Activated naive CD8-positive, alpha-beta T cell (primary cell): ENCODE data around the gene EDEM3.
A peak's percentile ranks its signal among the peaks of the same experiment; 100 is the strongest.

ENCODE experiments used
- H3K27ac Mint-ChIP-seq: one replicate; pipeline ENCODE4 v1.8.0; 2021; ENCODE audit warnings: mixed read lengths
- H3K27me3 Mint-ChIP-seq: one replicate; pipeline ENCODE4 v1.8.0; 2021; ENCODE audit warnings: mixed read lengths
- H3K36me3 Mint-ChIP-seq: one replicate; pipeline ENCODE4 v1.8.0; 2021; ENCODE audit warnings: mixed read lengths
- H3K4me1 Mint-ChIP-seq: one replicate; pipeline ENCODE4 v1.8.0; 2021; ENCODE audit warnings: low read depth, mixed read lengths
- H3K4me3 Mint-ChIP-seq: one replicate; pipeline ENCODE4 v1.8.0; 2021; ENCODE audit warnings: mild to moderate bottlenecking, mixed read lengths
- H3K9me3 Mint-ChIP-seq: one replicate; pipeline ENCODE4 v1.8.0; 2021; ENCODE audit warnings: low read depth, mixed read lengths

The EDEM3 gene, protein sequence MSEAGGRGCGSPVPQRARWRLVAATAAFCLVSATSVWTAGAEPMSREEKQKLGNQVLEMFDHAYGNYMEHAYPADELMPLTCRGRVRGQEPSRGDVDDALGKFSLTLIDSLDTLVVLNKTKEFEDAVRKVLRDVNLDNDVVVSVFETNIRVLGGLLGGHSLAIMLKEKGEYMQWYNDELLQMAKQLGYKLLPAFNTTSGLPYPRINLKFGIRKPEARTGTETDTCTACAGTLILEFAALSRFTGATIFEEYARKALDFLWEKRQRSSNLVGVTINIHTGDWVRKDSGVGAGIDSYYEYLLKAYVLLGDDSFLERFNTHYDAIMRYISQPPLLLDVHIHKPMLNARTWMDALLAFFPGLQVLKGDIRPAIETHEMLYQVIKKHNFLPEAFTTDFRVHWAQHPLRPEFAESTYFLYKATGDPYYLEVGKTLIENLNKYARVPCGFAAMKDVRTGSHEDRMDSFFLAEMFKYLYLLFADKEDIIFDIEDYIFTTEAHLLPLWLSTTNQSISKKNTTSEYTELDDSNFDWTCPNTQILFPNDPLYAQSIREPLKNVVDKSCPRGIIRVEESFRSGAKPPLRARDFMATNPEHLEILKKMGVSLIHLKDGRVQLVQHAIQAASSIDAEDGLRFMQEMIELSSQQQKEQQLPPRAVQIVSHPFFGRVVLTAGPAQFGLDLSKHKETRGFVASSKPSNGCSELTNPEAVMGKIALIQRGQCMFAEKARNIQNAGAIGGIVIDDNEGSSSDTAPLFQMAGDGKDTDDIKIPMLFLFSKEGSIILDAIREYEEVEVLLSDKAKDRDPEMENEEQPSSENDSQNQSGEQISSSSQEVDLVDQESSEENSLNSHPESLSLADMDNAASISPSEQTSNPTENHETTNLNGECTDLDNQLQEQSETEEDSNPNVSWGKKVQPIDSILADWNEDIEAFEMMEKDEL

DNA sequence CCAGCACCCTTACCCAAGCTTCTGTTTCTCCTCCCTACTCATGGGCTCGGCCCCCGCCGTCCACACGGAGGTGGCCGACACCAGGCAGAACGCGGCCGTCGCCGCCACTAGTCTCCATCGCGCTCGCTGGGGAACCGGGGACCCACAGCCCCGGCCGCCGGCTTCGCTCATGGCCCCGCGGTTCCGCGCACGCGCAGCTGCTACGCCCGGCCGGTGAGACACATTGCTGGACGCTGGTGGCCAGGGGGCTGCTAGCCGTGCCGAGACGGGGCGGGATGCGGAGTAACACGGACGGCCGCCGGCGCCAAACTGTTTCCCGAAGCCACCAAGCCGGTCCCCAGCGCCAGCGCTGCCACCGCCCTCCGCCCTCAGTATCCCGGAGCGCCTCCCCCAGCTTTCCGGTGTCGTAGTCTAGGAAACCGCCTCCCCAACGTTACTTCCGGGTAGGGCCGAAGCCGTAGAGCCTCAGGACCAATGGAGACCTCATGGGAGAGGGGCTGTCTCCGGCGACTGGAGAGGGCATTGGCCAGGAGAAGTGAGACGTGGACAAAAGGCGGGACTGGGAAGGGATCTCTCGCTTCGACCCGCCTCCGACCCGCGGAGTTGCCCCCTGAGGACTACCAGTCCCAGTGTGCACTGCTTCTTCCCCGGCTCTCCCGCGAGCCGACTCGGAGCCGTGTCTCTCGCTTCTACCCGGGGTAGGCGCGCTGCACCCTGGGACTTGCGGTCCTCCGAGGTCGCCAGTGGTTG lies at the start of gene EDEM3:
TSS of gene EDEM3 (minus strand) at position 383 of the 750 bp plus-strand sequence. CDS start at position 171, 212 bp downstream.
- H3K27ac Mint-ChIP-seq: peak within 1 kb of the TSS; percentile 86
- H3K36me3 Mint-ChIP-seq: no peaks in the 10 kb centered on the region
- peaks cover 47% of the 10 kb centered on the region for H3K4me1 Mint-ChIP-seq
- peaks cover 3% of the 10 kb centered on the region for H3K27me3 Mint-ChIP-seq
- no peaks in the 10 kb centered on the region for H3K9me3 Mint-ChIP-seq
- peak within 1 kb of the TSS; percentile 90 for H3K4me3 Mint-ChIP-seq

DNA sequence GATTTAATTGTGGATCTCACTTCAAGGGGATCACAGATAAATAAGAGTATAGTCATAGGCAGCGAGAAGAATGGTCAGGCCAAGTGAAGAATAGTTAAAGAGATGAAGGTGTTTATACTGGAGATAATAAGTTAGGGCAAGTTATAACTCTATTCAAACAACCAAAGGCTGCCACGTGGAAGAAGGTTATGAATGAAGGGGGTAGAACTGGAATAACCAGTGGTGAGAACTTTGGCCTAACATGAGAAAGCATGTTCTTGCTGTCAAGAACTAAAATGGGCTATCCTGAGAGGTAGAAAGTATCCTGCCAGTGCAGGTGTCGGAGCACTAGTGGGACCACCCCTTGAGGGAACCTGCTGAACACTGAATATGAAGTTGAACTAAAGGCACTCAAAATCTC lies 49.6 kb upstream of the EDEM3 start:
- H3K36me3 Mint-ChIP-seq: no peaks in the 10 kb centered on the region
- H3K4me1 Mint-ChIP-seq: peaks cover 2% of the 10 kb centered on the region
- H3K27me3 Mint-ChIP-seq: peaks cover 2% of the 10 kb centered on the region

DNA sequence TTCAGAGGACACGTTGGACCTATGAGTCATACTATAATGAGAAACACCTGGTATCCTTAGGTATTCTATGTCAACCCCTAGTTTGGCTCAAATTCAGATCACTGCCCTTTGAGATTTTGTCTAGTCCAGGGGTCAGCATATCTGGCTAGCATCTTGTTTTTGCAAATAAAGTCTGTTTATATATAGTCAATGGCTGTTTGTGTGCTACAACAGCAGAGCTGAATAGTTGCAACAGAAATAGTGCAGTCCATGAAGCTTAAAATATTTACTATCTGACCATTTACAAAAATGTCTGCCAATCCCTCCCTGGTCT lies 48.5 kb upstream of the EDEM3 start:
- H3K27ac Mint-ChIP-seq: no peak overlapping the region
- no peak overlapping the region for H3K4me3 Mint-ChIP-seq
- H3K27me3 Mint-ChIP-seq: peaks cover 2% of the 10 kb centered on the region
- H3K4me1 Mint-ChIP-seq: peaks cover 2% of the 10 kb centered on the region
- no peaks in the 10 kb centered on the region for H3K9me3 Mint-ChIP-seq
- no peaks in the 10 kb centered on the region for H3K36me3 Mint-ChIP-seq

More for the DNA sequence above, 49.6 kb upstream of the EDEM3 start:
- Mint-ChIP-seq H3K9me3 (no peaks in the 10 kb centered on the region), H3K27ac (no peak overlapping the region), H3K4me3 (no peak overlapping the region)

DNA sequence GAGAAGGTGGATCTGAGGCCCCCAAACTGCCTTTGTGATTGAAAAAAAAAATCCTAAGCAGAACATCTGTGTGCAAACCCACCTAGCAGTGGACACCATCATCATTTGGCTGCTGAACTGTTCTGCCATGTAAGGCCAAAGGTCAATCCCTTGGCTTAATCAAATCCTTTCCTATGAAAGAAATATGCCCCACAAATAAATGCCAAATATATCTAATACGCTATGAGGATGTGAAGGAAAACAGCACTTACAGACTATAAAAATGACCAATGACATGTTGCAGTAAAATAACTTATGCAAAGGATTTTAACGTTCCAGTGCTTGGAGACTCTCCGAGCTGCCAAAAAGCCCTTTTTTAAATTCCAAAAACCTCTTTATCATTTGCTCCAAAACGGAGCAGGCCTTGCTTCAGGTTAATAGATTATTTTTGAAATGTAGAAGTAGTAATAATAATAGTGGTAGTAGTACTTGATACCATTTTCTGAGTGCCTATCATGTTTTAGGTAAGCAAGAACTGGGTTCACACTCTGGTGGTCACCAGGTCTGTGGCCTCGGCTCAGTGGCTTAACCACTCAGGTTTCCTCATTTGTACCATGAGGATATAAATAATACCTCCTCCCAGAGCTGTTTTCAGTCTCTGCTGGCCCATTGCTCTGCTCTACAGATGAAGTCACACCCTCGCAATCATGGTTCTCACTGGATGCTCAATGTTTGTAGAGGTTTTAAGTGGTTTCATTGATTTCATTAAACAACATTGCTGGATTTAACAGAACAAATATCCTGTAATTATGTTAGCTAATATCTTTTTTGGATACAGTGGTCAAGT lies 47.9 kb upstream of the EDEM3 start:
- no peaks in the 10 kb centered on the region for H3K36me3 Mint-ChIP-seq
- H3K4me1 Mint-ChIP-seq: peaks cover 2% of the 10 kb centered on the region
- no peak overlapping the region for H3K27ac Mint-ChIP-seq
- H3K9me3 Mint-ChIP-seq: no peaks in the 10 kb centered on the region
- H3K27me3 Mint-ChIP-seq: peaks cover 2% of the 10 kb centered on the region
- no peak overlapping the region for H3K4me3 Mint-ChIP-seq

DNA sequence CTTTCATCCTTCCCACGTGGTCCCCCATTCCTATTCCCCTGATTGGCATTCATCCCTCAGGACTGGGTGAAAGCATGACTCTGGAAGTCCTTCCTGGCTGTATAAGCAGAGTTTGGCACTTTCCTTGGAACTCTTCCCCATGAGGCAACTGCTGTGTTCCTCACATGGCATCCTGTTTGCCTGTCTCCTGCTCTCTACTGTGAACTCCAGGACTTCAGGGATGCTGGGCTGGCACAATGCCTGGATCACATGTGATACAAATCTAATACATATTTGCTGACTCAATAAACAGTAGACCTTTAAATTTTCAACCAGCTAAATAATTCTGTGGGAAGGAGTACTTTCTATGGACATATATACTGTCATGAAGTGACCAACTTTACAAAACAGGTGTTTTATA lies 46.8 kb upstream of the EDEM3 start:
- Mint-ChIP-seq H3K4me1 (peaks cover 2% of the 10 kb centered on the region), H3K4me3 (no peak overlapping the region), H3K9me3 (no peaks in the 10 kb centered on the region), H3K27ac (no peak overlapping the region), H3K36me3 (no peaks in the 10 kb centered on the region), H3K27me3 (peaks cover 2% of the 10 kb centered on the region)

DNA sequence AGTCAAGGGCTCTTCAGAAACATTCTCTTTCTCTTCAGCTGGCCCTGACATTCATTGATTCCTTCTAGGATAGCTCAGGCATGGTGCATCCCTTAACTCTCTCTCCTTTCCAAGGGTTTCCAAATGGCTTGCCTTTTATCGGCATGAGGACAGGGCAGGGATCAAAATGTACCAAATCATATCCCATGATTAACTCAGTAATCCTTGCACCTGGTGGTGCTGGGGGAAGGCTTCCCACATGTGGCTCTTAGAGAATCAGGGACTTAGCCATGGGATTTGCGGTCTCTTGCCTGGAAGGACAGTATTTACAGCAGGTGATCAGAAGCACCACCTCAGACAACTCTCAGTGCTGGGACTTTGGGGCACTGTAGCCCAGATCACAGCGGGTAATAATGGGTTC lies 46.2 kb upstream of the EDEM3 start:
- H3K27me3 Mint-ChIP-seq: peaks cover 2% of the 10 kb centered on the region
- H3K27ac Mint-ChIP-seq: no peak overlapping the region
- H3K36me3 Mint-ChIP-seq: no peaks in the 10 kb centered on the region
- no peaks in the 10 kb centered on the region for H3K9me3 Mint-ChIP-seq
- no peak overlapping the region for H3K4me3 Mint-ChIP-seq
- H3K4me1 Mint-ChIP-seq: peaks cover 2% of the 10 kb centered on the region

DNA sequence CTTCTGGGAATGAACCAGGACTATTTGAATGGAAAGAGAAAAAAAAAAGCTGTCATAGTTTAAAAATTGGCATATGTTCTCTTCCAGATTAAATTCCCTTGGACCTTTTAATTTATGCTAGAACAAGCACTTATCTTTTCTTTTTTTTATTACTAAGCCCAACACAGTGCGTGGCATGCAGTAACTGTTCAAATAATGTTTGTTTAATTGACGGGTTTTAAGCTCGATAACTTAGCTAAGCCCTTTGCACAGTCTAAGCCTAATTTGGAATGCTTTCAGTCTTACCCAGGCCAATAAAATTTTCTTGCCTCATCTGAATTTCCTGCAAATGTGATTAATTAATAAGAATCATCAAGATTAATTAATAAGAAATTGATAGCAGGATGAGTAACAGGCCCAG lies 39.3 kb upstream of the EDEM3 start:
- H3K4me1 Mint-ChIP-seq: peaks cover 12% of the 10 kb centered on the region
- H3K36me3 Mint-ChIP-seq: no peaks in the 10 kb centered on the region
- peaks cover 2% of the 10 kb centered on the region for H3K27me3 Mint-ChIP-seq
- H3K4me3 Mint-ChIP-seq: no peak overlapping the region
- H3K27ac Mint-ChIP-seq: no peak overlapping the region
- H3K9me3 Mint-ChIP-seq: no peaks in the 10 kb centered on the region

DNA sequence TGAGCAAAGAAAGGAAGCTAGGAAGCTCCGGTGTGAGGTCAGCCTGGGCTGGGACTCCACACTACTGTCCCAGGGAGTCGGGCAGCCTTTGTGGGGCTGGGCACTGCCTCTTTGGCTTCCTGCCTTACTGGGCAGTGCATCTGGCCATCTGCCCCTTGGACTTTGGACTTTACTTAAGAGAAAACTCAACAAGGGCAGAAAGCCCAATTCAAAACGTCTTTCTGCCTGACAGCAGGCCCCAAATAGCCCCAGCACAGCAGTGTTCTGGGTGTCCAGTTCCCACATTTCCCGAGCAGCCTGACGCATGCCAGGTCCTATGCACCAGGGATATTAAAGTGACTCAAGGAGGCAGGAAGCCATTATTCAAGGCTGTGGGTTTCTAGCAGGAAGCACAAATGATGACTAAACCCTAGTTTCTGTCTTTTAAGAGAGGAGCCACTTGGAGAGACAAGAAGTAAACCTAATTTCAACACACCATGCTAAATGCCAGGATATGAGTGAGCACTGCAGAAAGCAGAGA lies 37.9 kb upstream of the EDEM3 start:
- no peak overlapping the region for H3K27ac Mint-ChIP-seq
- peaks cover 12% of the 10 kb centered on the region for H3K4me1 Mint-ChIP-seq
- no peak overlapping the region for H3K4me3 Mint-ChIP-seq
- H3K27me3 Mint-ChIP-seq: peaks cover 2% of the 10 kb centered on the region
- H3K36me3 Mint-ChIP-seq: no peaks in the 10 kb centered on the region
- H3K9me3 Mint-ChIP-seq: no peaks in the 10 kb centered on the region

DNA sequence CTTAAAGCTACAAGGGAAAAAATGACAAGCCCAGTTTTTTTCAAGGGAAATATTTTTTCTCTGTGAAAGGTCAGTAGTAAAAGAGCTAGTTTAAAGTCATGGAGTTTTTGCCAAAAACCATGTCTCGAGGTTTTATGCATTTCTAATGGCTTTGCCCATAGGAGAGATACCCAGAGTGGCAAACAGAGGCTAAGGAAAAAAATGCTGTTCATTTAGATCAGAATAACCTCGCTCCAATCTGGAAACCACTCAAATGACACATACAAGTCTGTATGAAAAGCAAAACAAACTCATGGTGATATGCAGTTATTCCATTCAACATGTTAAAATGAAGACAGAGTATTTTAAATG lies 36.9 kb upstream of the EDEM3 start:
- no peaks in the 10 kb centered on the region for H3K9me3 Mint-ChIP-seq
- H3K27ac Mint-ChIP-seq: no peak overlapping the region
- no peak overlapping the region for H3K4me3 Mint-ChIP-seq
- H3K4me1 Mint-ChIP-seq: peaks cover 12% of the 10 kb centered on the region
- no peaks in the 10 kb centered on the region for H3K36me3 Mint-ChIP-seq
- peaks cover 2% of the 10 kb centered on the region for H3K27me3 Mint-ChIP-seq

DNA sequence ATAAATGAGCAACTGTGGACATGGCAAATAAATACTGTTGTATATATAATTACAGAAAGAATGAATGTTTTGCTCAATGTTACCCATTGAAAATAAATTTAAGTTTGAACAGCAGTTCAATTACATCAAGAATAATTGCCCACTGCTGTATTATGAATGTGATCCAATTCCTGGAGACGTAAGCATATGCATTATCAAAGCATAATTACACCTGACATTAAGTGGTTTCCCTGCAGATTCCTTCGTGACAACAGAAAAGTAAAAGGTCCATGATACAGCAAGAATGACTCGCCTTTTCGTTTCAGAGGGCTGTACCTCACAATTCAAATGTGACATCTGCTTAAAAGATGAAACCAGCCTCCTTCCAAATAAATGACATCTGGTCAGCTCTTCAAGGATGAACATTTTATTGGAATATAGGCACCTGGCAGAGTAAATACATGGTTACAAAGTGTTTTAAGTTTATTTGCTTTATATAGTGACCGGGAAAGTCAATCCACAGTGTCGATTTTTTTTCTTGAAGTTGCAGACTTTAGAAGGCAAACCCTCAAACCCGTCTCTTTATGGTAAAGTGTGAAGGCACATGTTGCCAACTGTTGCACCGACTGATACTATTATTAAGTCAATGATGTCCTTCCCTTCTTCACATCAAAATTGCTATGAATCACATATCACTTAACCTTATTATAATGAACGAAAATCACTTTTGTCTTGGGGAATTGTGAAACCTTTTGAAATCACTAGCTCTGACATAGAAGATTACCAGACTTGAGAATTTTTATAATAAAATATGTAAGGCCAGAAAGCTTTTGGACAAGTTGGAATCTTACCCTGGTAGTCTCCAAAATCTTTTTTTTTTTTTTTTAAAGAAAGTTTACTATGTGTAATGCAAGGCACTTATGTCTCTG lies 36.2 kb upstream of the EDEM3 start:
- peaks cover 12% of the 10 kb centered on the region for H3K4me1 Mint-ChIP-seq
- H3K4me3 Mint-ChIP-seq: no peak overlapping the region
- peaks cover 2% of the 10 kb centered on the region for H3K27me3 Mint-ChIP-seq
- no peaks in the 10 kb centered on the region for H3K36me3 Mint-ChIP-seq
- H3K9me3 Mint-ChIP-seq: no peaks in the 10 kb centered on the region
- no peak overlapping the region for H3K27ac Mint-ChIP-seq

DNA sequence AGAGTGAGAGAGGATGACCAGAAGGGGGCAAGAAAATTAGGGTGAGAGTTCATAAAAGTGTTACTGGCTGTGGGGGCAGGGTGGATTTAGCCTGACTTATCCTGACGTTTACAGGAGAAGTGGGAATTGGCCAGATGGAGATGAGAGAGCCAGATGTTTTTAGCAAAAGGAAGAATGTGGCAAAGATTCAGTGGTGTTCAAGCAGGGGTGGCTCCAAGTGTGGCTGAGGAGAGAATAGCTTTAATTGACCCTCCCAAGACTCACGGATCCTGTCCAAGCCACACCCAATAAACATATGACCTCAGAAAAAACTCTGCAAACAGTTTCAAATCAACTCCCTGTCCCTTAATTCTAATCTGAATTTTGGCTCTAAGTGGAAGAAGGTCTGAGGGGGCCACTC lies 35.2 kb upstream of the EDEM3 start:
- no peak overlapping the region for H3K4me3 Mint-ChIP-seq
- peaks cover 2% of the 10 kb centered on the region for H3K27me3 Mint-ChIP-seq
- peaks cover 2% of the 10 kb centered on the region for H3K36me3 Mint-ChIP-seq
- H3K9me3 Mint-ChIP-seq: peaks cover 7% of the 10 kb centered on the region
- peaks cover 12% of the 10 kb centered on the region for H3K4me1 Mint-ChIP-seq
- H3K27ac Mint-ChIP-seq: no peak overlapping the region

DNA sequence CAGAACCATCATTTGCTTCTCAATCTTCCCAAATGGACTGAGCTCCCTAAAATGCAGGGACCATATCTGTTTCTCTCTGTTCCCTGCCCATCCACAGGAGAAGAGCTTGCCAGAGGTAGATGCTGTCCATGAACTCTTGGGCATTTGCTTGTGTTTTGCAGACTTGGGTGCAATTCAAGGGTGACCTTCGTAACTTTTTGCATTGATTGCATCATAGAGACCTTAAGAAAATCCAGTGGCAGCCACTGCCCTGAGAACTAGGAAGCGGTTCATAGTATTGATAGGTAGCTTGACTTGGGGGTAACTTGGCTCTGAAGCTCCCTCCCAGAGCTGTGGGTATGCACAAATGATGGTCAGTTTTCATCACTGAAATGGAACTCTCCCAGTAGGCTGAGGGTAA lies 34.3 kb upstream of the EDEM3 start:
- Mint-ChIP-seq H3K27ac (no peak overlapping the region), H3K4me3 (no peak overlapping the region), H3K27me3 (peaks cover 2% of the 10 kb centered on the region), H3K4me1 (peaks cover 12% of the 10 kb centered on the region), H3K9me3 (peaks cover 14% of the 10 kb centered on the region), H3K36me3 (peaks cover 9% of the 10 kb centered on the region)

DNA sequence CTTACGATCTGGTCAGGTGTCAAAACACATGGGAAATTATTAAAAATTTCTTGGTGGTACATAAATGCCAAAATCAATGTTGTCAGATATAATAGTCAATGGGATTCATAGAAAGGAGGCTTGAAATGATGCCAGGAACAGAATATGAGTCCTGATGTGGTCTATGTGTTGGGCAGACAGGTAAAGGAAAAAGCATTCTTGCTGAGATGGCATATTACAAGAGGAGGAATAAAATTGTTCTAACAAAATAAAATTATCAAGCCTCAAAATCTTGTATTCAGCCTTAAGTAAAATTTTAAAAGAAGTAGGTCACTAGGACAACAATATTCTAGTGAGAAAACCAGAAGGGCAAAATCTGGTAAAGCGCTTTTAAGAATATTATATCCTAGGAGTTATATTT lies 30.9 kb upstream of the EDEM3 start:
- H3K36me3 Mint-ChIP-seq: peaks cover 15% of the 10 kb centered on the region
- no peak overlapping the region for H3K4me3 Mint-ChIP-seq
- peaks cover 28% of the 10 kb centered on the region for H3K9me3 Mint-ChIP-seq
- H3K27ac Mint-ChIP-seq: no peak overlapping the region
- H3K27me3 Mint-ChIP-seq: peaks cover 2% of the 10 kb centered on the region
- peaks cover 2% of the 10 kb centered on the region for H3K4me1 Mint-ChIP-seq
